HG03565 (cell line): Measurements from ENCODE around the gene CALCOCO1.

Source experiments
- ATAC-seq: cut with Tn5 transposase; IDR thresholded peaks from one replicate; pipeline ENCODE4 v1.9.1; 2021; ENCODE audit warnings: mild to moderate bottlenecking, moderate library complexity; ENCODE audit not compliant: unreplicated experiment

The CALCOCO1 gene

DNA sequence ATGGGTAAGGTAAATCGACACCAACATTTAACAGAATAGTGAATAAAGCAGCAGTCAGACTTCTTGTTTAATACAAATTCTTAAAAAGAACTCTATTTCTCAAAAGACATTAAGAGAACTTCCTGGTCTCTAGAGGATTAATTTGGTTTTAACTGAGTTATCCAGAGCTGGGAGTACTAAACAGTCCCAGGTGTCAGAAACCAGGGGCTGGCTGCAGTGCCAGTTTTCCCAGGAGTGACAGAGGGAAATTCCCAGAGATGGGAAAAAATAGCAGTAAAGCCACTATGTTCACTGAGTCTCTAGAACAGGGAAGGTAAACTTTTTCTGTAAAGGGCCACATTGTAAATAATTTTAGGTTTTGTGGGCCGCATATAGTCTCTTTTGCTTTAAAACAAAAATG lies 60.2 kb downstream of the CALCOCO1 start:
- ATAC-seq: no peak

DNA sequence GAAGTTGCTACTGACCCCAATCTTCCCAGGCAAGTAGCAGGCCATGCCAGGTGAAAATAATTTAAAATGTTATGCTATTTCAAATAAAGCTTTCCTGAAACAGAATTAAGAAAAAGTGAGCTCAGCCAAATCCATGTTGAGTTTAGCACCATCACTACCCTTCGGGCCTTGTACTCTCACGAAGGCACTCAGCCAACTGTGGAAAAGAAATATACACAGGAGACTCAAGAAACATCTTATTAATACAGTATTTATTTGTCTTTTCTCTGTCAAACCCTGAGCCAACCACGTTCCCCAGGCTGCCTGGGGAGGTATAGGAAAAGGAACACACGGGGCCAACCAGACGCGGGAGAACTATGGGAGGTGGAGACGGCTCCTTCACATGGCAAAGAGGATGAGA lies 62.3 kb downstream of the CALCOCO1 start:
- ATAC-seq: no peak

DNA sequence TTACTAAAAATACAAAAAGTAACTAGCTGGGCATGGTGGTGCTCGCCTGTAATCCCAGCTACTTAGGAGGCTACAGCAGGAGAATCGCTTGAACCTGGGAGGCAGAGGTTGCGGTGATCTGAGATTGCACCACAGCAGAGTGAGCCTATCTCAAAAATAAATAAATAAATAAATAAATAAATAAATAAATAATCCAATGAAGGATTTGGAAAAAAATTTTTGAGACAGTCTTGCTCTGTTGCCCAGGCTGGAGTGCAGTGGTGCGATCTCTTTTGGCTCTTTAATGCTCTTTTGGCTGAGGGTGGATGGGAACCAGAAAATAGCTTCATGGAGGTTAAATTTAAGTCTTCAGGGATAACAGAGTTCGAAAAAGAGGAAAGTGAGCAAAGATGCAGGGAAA lies 63.1 kb downstream of the CALCOCO1 start:
- ATAC-seq: no peak

DNA sequence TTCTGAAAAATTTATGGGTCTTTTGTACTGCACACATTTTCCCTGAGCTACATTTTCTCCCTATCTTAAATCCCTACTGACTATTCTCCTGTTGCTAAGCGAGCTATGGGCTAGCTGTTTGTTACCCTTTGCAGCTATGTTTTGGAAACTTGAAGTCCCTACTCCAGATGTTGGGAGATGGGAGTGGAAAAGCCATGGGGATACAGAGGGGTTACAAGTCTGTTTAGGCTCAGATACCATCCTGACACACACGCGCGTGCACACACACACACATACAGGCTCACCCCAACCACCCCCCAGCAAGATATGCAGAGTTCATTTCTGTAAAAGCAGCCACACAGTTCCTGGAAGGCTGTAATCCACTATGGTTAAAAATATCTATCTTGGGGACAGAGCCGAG lies 67.2 kb downstream of the CALCOCO1 start:
- no peak for ATAC-seq

DNA sequence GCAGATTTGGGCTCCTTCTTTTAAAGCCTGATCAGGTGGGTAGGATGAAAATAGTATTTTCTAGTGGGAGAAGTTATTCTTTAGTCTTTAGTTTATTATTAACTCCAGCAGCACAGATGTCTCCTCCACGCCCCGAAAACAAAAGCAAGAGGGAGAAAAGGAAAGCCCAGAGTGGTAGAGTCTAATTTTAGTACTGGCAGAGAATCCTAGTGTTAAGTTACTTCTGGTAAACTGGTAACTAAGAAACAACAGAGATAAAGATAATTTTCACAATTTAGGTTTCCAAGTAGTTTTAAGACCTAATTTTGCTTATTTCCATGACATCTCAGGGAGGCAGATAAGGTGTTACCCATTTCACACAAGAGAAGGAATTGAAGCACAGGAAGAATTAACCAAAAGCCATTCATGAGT lies 67.7 kb downstream of the CALCOCO1 start:
- ATAC-seq: no peak

DNA sequence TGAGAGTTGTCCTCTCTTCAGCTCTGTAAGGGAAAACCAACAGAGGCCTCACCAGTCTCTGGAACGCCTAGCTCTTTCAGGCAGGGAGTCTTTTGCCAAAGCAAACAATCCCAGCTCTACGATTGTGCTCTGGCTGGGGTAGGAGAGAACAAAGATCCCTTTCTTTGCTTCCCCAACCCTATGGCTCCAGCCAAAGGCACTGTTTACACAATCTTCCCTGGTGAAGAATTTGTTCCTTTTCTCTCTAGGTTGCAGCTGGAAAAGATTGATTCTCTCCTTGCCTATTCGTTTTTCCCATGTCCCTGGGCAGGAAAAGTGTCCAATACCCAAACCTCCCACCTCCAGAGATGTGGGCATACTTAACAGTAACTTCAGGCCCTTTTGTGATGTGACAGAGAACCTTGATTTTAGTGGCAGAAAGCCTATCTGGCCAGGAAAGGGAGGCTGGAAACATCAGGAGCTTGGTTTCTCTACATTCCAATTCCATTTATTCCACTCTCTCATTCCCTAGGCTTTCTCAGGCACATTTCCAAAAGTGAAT lies 68.2 kb downstream of the CALCOCO1 start:
- no peak for ATAC-seq
